ENCODE measurements around the gene MST1. TPM values are rescaled to one million over a fixed set of nuclear protein-coding genes. Genes with fewer than 3 reads are reported as not detected.

Gene MST1
- total and polyA plus RNA-seq, 2 of the 8 experiments (the other 6 are each of a cell fraction or from before 2014, with no cell fraction given): 6.2 to 9.5 TPM

DNA sequence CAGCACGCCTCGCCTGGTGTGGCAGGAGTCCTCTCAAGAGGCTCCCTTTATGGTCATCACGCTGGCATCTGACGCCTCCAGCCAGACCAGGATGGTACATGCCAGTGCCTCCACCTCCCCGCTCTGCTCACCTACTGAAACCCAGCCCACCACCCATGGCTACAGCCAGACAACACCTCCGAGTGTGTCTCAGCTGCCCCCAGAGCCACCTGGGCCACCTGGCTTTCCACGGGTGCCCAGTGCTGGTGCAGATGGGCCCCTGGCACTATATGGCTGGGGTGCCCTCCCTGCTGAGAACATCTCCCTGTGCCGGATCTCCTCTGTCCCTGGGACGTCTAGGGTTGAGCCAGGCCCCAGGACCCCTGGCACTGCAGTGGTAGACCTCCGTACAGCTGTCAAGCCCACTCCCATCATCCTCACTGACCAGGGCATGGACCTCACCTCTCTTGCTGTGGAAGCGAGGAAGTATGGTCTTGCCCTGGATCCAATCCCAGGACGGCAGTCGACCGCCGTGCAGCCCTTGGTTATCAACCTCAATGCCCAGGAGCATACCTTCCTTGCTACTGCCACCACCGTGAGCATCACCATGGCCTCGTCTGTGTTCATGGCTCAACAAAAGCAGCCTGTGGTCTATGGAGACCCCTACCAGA lies 35.0 kb downstream of the MST1 start:
- Histone ChIP-seq H2BK120ac (replicated peaks; ENCODE audit: low read depth, low read length) (no peak overlapping the region), H3K36me3 (ENCODE audit: control insufficient read depth in 2 of 4, insufficient read depth in 4 of 4, low read length in 3 of 4) (no peaks in the 10 kb centered on the region), H3K27ac (ENCODE audit: low read depth, low read length) (no peak overlapping the region), H3K14ac (ENCODE audit: insufficient read length) (no peak overlapping the region), H4K8ac (ENCODE audit: extremely low read depth, insufficient read depth, low read length) (no peak overlapping the region), H3K4me1 (replicated peaks in 1 of 4; ENCODE audit: control insufficient read depth in 3 of 4, insufficient read depth in 4 of 4, low read length in 3 of 4) (no peaks in the 10 kb centered on the region; a peak in 1 of 7 replicates), H3K4ac (replicated peaks; ENCODE audit: insufficient read length, low read depth, low read length) (no peak overlapping the region), H4K5ac (ENCODE audit: insufficient read length, low read depth, low read length) (no peak overlapping the region), H2BK12ac (ENCODE audit: low read depth, low read length) (no peak overlapping the region), H2AK5ac (ENCODE audit: low read depth, low read length) (no peak overlapping the region), H3K4me3 (ENCODE audit: extremely low read depth in 1 of 4, insufficient read depth in 2 of 4, low read depth in 3 of 4, low read length in 4 of 4) (no peak overlapping the region), H2BK5ac (ENCODE audit: low read depth, low read length) (no peak overlapping the region; the same call in 1 of the 2 replicates), H3K27me3 (replicated peaks in 1 of 4; ENCODE audit: control insufficient read depth in 3 of 4, extremely low read depth in 1 of 4, insufficient read depth in 3 of 4, low read length in 3 of 4) (no peaks in the 10 kb centered on the region), H2BK15ac (ENCODE audit: low read length) (no peak overlapping the region), H4K20me1 (replicated peaks in 1 of 2; ENCODE audit: control insufficient read depth in 1 of 2, insufficient read depth in 2 of 2, low read length in 2 of 2) (no peaks in the 10 kb centered on the region), H3K79me2 (ENCODE audit: control insufficient read depth in 1 of 2, insufficient read depth in 2 of 2, low read length in 2 of 2) (no peaks in the 10 kb centered on the region), H3K79me1 (ENCODE audit: low read depth, low read length) (no peaks in the 10 kb centered on the region), H2BK20ac (ENCODE audit: low read length) (no peak overlapping the region), H3K9me3 (ENCODE audit: insufficient read depth in 2 of 2, low read depth in 1 of 2, low read length in 1 of 2) (no peaks in the 10 kb centered on the region), H3K23me2 (ENCODE audit: low read depth, low read length) (no peaks in the 10 kb centered on the region), H3K18ac (ENCODE audit: extremely low read depth, low read length) (no peak overlapping the region), H4K91ac (replicated peaks; ENCODE audit: insufficient read length, low read length) (no peak overlapping the region), H3K9ac (replicated peaks in 1 of 4; ENCODE audit: extremely low read depth in 1 of 4, low read depth in 3 of 4, low read length in 3 of 4) (0 out of 7 replicates have a peak overlapping the region, but pooled peaks of 1 of the 4 experiments have one; percentile 5), H3K56ac (replicated peaks; ENCODE audit: insufficient read length, low read depth, low read length) (no peak overlapping the region), H2AFZ (ENCODE audit: low read length) (no peak overlapping the region), H3K4me2 (ENCODE audit: insufficient read depth in 1 of 2, low read depth in 2 of 2, low read length in 2 of 2) (no peak overlapping the region), H3K23ac (ENCODE audit: insufficient read length) (no peak overlapping the region)
- FAIRE-seq (no peak), DNase-seq (ENCODE audit: low read depth in 1 of 2, low spot score in 2 of 2) (no peak)
- ChIA-PET CTCF (ENCODE audit: partially characterized antibody) (interaction anchor here (0.7 to 7.9 kb wide), 7 partner anchors 12 to 88 kb away, joined by 3 to 39 read pairs (median 4); no protein-coding TSS in a partner anchor), POLR2A (ENCODE audit: partially characterized antibody) (interaction anchor here (1.3 kb wide), 1 partner anchor 38 kb away, joined by 3 read pairs; no protein-coding TSS in a partner anchor)
- 88% methylated on average over 16 of the region's 17 CpGs; no CpG with 5 or more reads in 1 of the 2 experiments for WGBS, 2 experiments (ENCODE audit: extremely low coverage in 1 of 2, insufficient coverage in 1 of 2, insufficient read length in 1 of 2, insufficient replicate concordance in 2 of 2, low coverage in 1 of 2, low lambda C conversion rate in 2 of 2, missing lambda C conversion rate in 1 of 2)
- TF ChIP-seq, protein P1, sequence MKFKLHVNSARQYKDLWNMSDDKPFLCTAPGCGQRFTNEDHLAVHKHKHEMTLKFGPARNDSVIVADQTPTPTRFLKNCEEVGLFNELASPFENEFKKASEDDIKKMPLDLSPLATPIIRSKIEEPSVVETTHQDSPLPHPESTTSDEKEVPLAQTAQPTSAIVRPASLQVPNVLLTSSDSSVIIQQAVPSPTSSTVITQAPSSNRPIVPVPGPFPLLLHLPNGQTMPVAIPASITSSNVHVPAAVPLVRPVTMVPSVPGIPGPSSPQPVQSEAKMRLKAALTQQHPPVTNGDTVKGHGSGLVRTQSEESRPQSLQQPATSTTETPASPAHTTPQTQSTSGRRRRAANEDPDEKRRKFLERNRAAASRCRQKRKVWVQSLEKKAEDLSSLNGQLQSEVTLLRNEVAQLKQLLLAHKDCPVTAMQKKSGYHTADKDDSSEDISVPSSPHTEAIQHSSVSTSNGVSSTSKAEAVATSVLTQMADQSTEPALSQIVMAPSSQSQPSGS (IDR thresholded peaks at IDR 0.05; ENCODE audit: low read length): no peak
- TF ChIP-seq, protein P2, sequence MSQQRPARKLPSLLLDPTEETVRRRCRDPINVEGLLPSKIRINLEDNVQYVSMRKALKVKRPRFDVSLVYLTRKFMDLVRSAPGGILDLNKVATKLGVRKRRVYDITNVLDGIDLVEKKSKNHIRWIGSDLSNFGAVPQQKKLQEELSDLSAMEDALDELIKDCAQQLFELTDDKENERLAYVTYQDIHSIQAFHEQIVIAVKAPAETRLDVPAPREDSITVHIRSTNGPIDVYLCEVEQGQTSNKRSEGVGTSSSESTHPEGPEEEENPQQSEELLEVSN (IDR thresholded peaks at IDR 0.05): no peak
- TF ChIP-seq TCF12 (IDR thresholded peaks at IDR 0.05; ENCODE audit: low read depth, low read length): no peak
- TF ChIP-seq CHD2 (IDR thresholded peaks at IDR 0.05; ENCODE audit: low read length): no peak
- TF ChIP-seq RXRA (IDR thresholded peaks at IDR 0.05; ENCODE audit: insufficient read depth, low read depth, low read length): no peak
- TF ChIP-seq, protein P3, sequence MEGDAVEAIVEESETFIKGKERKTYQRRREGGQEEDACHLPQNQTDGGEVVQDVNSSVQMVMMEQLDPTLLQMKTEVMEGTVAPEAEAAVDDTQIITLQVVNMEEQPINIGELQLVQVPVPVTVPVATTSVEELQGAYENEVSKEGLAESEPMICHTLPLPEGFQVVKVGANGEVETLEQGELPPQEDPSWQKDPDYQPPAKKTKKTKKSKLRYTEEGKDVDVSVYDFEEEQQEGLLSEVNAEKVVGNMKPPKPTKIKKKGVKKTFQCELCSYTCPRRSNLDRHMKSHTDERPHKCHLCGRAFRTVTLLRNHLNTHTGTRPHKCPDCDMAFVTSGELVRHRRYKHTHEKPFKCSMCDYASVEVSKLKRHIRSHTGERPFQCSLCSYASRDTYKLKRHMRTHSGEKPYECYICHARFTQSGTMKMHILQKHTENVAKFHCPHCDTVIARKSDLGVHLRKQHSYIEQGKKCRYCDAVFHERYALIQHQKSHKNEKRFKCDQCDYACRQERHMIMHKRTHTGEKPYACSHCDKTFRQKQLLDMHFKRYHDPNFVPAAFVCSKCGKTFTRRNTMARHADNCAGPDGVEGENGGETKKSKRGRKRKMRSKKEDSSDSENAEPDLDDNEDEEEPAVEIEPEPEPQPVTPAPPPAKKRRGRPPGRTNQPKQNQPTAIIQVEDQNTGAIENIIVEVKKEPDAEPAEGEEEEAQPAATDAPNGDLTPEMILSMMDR (IDR thresholded peaks at IDR 0.05; ENCODE audit: control extremely low read depth in 1 of 3, insufficient read depth in 1 of 3, low read depth in 1 of 3, low read length in 3 of 3): no peak
- TF ChIP-seq FOSL1 (IDR thresholded peaks at IDR 0.05; ENCODE audit: insufficient read depth, low read depth, low read length): no peak
